K562 (cell line): ENCODE measurements around the gene GALNT7. TPM values are rescaled to one million over a fixed set of nuclear protein-coding genes. Genes with fewer than 3 reads are reported as not detected.

Source experiments
- ARID3A ChIP-seq: IDR thresholded peaks from 2 replicates; pipeline ENCODE4 v1.6.1; 2012; ENCODE audit warnings: low read depth, low read length, improper control_type of control experiment, borderline replicate concordance
- COPS2 ChIP-seq: fragments of 450-650 bp; conservative IDR thresholded peaks from 2 replicates; pipeline ENCODE4 v1.6.1; 2016; ENCODE audit warnings: mild to moderate bottlenecking, moderate library complexity
- ETV1 ChIP-seq: fragments of 450-650 bp; conservative IDR thresholded peaks from 2 replicates; pipeline ENCODE4 v1.6.1; 2016; ENCODE audit warnings: missing genetic modification characterization, control low read depth, low read depth, missing compliant biosample characterization
- FOXK2 ChIP-seq, 2 experiments: fragments of 450-650 bp; IDR thresholded peaks in 1 of 2; conservative IDR thresholded peaks in 1 of 2; 2 replicates each; pipeline ENCODE4 v1.6.1; 2016; ENCODE audit warnings: low read depth in 2 of 2, mild to moderate bottlenecking in 1 of 2
- FOXM1 ChIP-seq, 2 experiments: fragments of 450-650 bp in 1 of 2; sonication (generic) in 1 of 2; formaldehyde crosslinking in 1 of 2; IDR thresholded peaks; 2 replicates each; pipeline versions ENCODE4 v1.6.1 to v1.9.0; 2017 to 2022; ENCODE audit warnings: low read depth in 2 of 2, mild to moderate bottlenecking in 2 of 2, missing genetic modification reagents in 1 of 2, moderate library complexity in 1 of 2
- HINFP ChIP-seq: fragments of 450-650 bp; conservative IDR thresholded peaks from 2 replicates; pipeline ENCODE4 v1.6.1; 2016; ENCODE audit warnings: missing genetic modification characterization, low read depth, mild to moderate bottlenecking, control low read depth, missing compliant biosample characterization
- HNRNPH1 ChIP-seq: fragments of 200-400 bp; formaldehyde crosslinking; optimal IDR thresholded peaks from 2 replicates; pipeline ENCODE3; 2017; ENCODE audit warnings: low read depth, mild to moderate bottlenecking, low read length, moderate library complexity
- ILF3 ChIP-seq: fragments of 450-650 bp; IDR thresholded peaks from 2 replicates; pipeline ENCODE4 v1.6.1; 2018; ENCODE audit warnings: antibody characterized with exemption, mild to moderate bottlenecking, moderate library complexity, borderline replicate concordance
- JUND ChIP-seq, 2 experiments: IDR thresholded peaks; 2 replicates in 1 of 2; 3 replicates in 1 of 2; pipeline ENCODE4 v1.6.1; 2011; ENCODE audit warnings: borderline replicate concordance in 2 of 2, low read depth in 2 of 2, low read length in 2 of 2, improper control_type of control experiment in 1 of 2, missing biosample characterization in 1 of 2, missing genetic modification characterization in 1 of 2, missing genetic modification reagents in 1 of 2
- MIER1 ChIP-seq: fragments of 450-650 bp; IDR thresholded peaks from 2 replicates; pipeline ENCODE4 v1.6.1; 2016; ENCODE audit warnings: antibody characterized with exemption, mild to moderate bottlenecking, low read depth
- NR2F6 ChIP-seq: fragments of 450-650 bp; formaldehyde crosslinking; IDR thresholded peaks from 2 replicates; pipeline ENCODE4 v1.4.0; 2020; ENCODE audit warnings: mild to moderate bottlenecking
- OTX1 ChIP-seq: fragments of 450-650 bp; formaldehyde crosslinking; IDR thresholded peaks from 2 replicates; pipeline ENCODE4 v1.4.0; 2022; ENCODE audit warnings: mild to moderate bottlenecking
- PTBP1 ChIP-seq: fragments of 200-400 bp; formaldehyde crosslinking; IDR thresholded peaks from 2 replicates; pipeline ENCODE4 v1.6.1; 2017; ENCODE audit warnings: low read depth, low read length
- STAT5A ChIP-seq: IDR thresholded peaks from 2 replicates; pipeline ENCODE4 v1.6.1; 2012; ENCODE audit warnings: low read length, inconsistent platforms, borderline replicate concordance
- TCFL5 ChIP-seq: fragments of 250-450 bp; sonication (Bioruptor Pico); conservative IDR thresholded peaks from 2 replicates; pipeline ENCODE4 v1.6.1; 2021; ENCODE audit warnings: mild to moderate bottlenecking, moderate library complexity, matching md5 sums
- TEAD1 ChIP-seq, 2 experiments: fragments of 450-650 bp in 1 of 2; sonication (generic) in 1 of 2; formaldehyde crosslinking; IDR thresholded peaks; 2 replicates each; pipeline versions ENCODE4 v1.4.0 to v1.8.0; 2020 to 2022; ENCODE audit warnings: mild to moderate bottlenecking in 2 of 2, missing genetic modification reagents in 1 of 2
- USF2 ChIP-seq: sonication (generic); formaldehyde crosslinking; IDR thresholded peaks from 2 replicates; pipeline ENCODE4 v1.5.0; 2020; ENCODE audit warnings: missing genetic modification reagents
- ZKSCAN3 ChIP-seq: fragments of 250-450 bp; sonication (Bioruptor Pico); IDR thresholded peaks from 2 replicates; pipeline ENCODE4 v1.4.0; 2020
- ZNF239 ChIP-seq: fragments of 250-450 bp; sonication (Bioruptor Pico); IDR thresholded peaks from 2 replicates; pipeline ENCODE4 v1.4.0; 2020; ENCODE audit warnings: mild to moderate bottlenecking
- ZNF3 ChIP-seq: fragments of 250-450 bp; sonication (Bioruptor Pico); IDR thresholded peaks from 2 replicates; pipeline ENCODE4 v1.5.0; 2021; ENCODE audit warnings: mild to moderate bottlenecking, moderate library complexity
- polyA plus RNA-seq, 8 experiments: library from polyadenylated mRNA; depleted of rRNA in 4 of 8; stranded (reverse) in 5 of 8; unstranded in 3 of 8; fragments of >200 nt; fragmentation: Nextera tagmentation in 2 of 8; fragmentation: Illumina TruSeq in 1 of 8; extraction: Ambion mirVana in 2 of 8; extraction: Trizol in 1 of 8; gene quantifications; 2 replicates each; pipeline versions ENCODE4 v1.2.1 to v1.2.3, GENCODE V29; 2011 to 2014; ENCODE audit warnings: inconsistent platforms in 1 of 8, missing spikeins in 1 of 8
- total RNA-seq, 7 experiments: library from RNA; depleted of rRNA in 6 of 7; stranded (reverse); fragments of >200 nt in 6 of 7; fragmentation: Illumina TruSeq in 2 of 7; extraction: Trizol in 2 of 7; gene quantifications; 2 replicates each; pipeline versions ENCODE4 v1.2.1 to v1.2.3, GENCODE V29; 2011 to 2021; ENCODE audit warnings: low replicate concordance in 1 of 7
- TF ChIP-seq, protein P1 (sequence below): fragments of 250-450 bp; sonication (Bioruptor Pico); IDR thresholded peaks from 2 replicates; pipeline ENCODE4 v1.6.1; 2021; ENCODE audit warnings: mild to moderate bottlenecking

The GALNT7 gene
- total and polyA plus RNA-seq, 9 of the 15 experiments (the other 6 are each of a cell fraction or from before 2014, with no cell fraction given), result 16.7 to 38.7 (median 31.1) TPM

- TF ChIP-seq ARID3A, result peak; percentile 81; the same call in 1 of the 2 replicates
- TF ChIP-seq, protein P1, sequence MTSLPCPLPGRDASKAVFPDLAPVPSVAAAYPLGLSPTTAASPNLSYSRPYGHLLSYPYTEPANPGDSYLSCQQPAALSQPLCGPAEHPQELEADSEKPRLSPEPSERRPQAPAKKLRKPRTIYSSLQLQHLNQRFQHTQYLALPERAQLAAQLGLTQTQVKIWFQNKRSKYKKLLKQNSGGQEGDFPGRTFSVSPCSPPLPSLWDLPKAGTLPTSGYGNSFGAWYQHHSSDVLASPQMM (CRISPR knock-in tag), result no peak
- TF ChIP-seq JUND (IDR thresholded peaks at IDR 0.05; ENCODE audit: borderline replicate concordance, low read depth, low read length), result peak; percentile 29; the same call in 1 of the 2 replicates
- no peak for TF ChIP-seq JUND (tag; IDR thresholded peaks at IDR 0.05; ENCODE audit: borderline replicate concordance, low read depth, low read length)
- TF ChIP-seq FOXM1 (IDR thresholded peaks at IDR 0.05; ENCODE audit: low read depth), result no peak
- no peak for TF ChIP-seq FOXM1 (CRISPR knock-in tag; IDR thresholded peaks at IDR 0.05; ENCODE audit: low read depth)
- no peak for TF ChIP-seq HINFP (tag)
- no peak for TF ChIP-seq OTX1 (CRISPR knock-in tag)
- TF ChIP-seq TCFL5, result no peak
- no peak for TF ChIP-seq NR2F6 (CRISPR knock-in tag)
- TF ChIP-seq ZNF3 (CRISPR knock-in tag), result no peak
- TF ChIP-seq TEAD1 (CRISPR knock-in tag; IDR thresholded peaks at IDR 0.05), result no peak
- TF ChIP-seq ZKSCAN3, result no peak
- peak; percentile 37; the same call in 1 of the 2 replicates for TF ChIP-seq STAT5A
- TF ChIP-seq MIER1, result no peak
- no peak for TF ChIP-seq ILF3
- no peak for TF ChIP-seq USF2
- TF ChIP-seq ETV1, result no peak
- no peak for TF ChIP-seq COPS2
- no peak for TF ChIP-seq HNRNPH1
- no peak for TF ChIP-seq PTBP1
- no peak for TF ChIP-seq ZNF239 (CRISPR knock-in tag)
- no peak for TF ChIP-seq FOXK2 (conservative IDR thresholded peaks at IDR 0.05 in 1 of 2, IDR thresholded peaks at IDR 0.05 in 1 of 2; ENCODE audit: low read depth in 2 of 2)
These were observed 6.0 kb downstream of the GALNT7 start (continued) for GRCh38 chr4:173174594-173175012.
